NB4 (cell line): Measurements from ENCODE around the gene SERPINA6.

Experiments used
- DNase-seq: peaks from one replicate; pipeline ENCODE4 v3.0.0; 2010; ENCODE audit warnings: low read depth
- H3K4me3 ChIP-seq: one replicate; pipeline ENCODE4 v1.5.1; 2011; ENCODE audit warnings: mild to moderate bottlenecking, low read depth, low read length, moderate library complexity
- CTCF ChIP-seq: IDR thresholded peaks from one replicate; pipeline ENCODE4 v1.5.1; 2012; ENCODE audit warnings: low read depth, low read length
- MAX ChIP-seq: IDR thresholded peaks from 2 replicates; pipeline ENCODE4 v1.6.1; 2011; ENCODE audit warnings: low read depth, low read length
- MYC ChIP-seq: IDR thresholded peaks from 2 replicates; pipeline ENCODE4 v1.6.1; 2011; ENCODE audit warnings: low read depth, low read length
- POLR2A ChIP-seq: IDR thresholded peaks from 2 replicates; pipeline ENCODE4 v1.6.1; 2011; ENCODE audit warnings: mild to moderate bottlenecking; ENCODE audit not compliant: insufficient read length; ENCODE audit errors: extremely low read depth

SERPINA6 gene

GRCh38 chr14:94362614-94363133, 39.5 kb upstream of the SERPINA6 start:
- no peak for TF ChIP-seq MAX
- no peak for TF ChIP-seq POLR2A
- TF ChIP-seq CTCF, result no peak
- no peak for TF ChIP-seq MYC
- no peak for DNase-seq

GRCh38 chr14:94361682-94362081, 38.5 kb upstream of the SERPINA6 start:
- no peak overlapping the region for H3K4me3 ChIP-seq
- TF ChIP-seq CTCF, result no peak
- TF ChIP-seq MYC, result no peak
- no peak for TF ChIP-seq MAX
- no peak for TF ChIP-seq POLR2A
- DNase-seq, result no peak

More at GRCh38 chr14:94362614-94363133, 39.5 kb upstream of the SERPINA6 start:
- no peak overlapping the region for H3K4me3 ChIP-seq

- no peak overlapping the region for H3K4me3 ChIP-seq
- TF ChIP-seq CTCF, result no peak
- TF ChIP-seq MYC, result no peak
- TF ChIP-seq POLR2A, result no peak
- TF ChIP-seq MAX, result no peak
- no peak for DNase-seq
These were observed 37.9 kb upstream of the SERPINA6 start for GRCh38 chr14:94360945-94361565.

- DNase-seq, result no peak
- TF ChIP-seq CTCF (no peak), MAX (no peak), POLR2A (no peak), MYC (no peak)
- H3K4me3 ChIP-seq, result no peak overlapping the region
These were observed 34.0 kb upstream of the SERPINA6 start for GRCh38 chr14:94357166-94357565.

- DNase-seq, result no peak
These were observed 33.4 kb upstream of the SERPINA6 start for GRCh38 chr14:94356379-94357056.

More at GRCh38 chr14:94356379-94357056, 33.4 kb upstream of the SERPINA6 start:
- H3K4me3 ChIP-seq, result no peak overlapping the region
- TF ChIP-seq MAX, result no peak
- TF ChIP-seq MYC, result no peak
- TF ChIP-seq CTCF, result no peak
- no peak for TF ChIP-seq POLR2A
